ENCODE results near the gene MRPL32. TPM values are rescaled to one million over a fixed set of nuclear protein-coding genes. Genes with fewer than 3 reads are reported as not detected.
A peak's percentile ranks its signal among the peaks of the same experiment; 100 is the strongest.

The MRPL32 gene
- total RNA-seq, 2 experiments from 2014 or later = 59.7 to 61.8 TPM

GRCh38 chr7:42932811-42933591 is 825 bp downstream of the MRPL32 start:
- TF ChIP-seq EZH2phosphoT487 (IDR thresholded peaks at IDR 0.05; ENCODE audit: borderline replicate concordance, low read depth, low read length) (no peak), CTCF (conservative IDR thresholded peaks at IDR 0.05; ENCODE audit: low read length) (no peak)
- H3K36me3 ChIP-seq (ENCODE audit: insufficient read depth, low read length) = peaks cover 62% of the 10 kb centered on the region
- POLR2A ChIA-PET = interaction anchor here (0.6 to 3.3 kb wide), 14 partner anchors 8 to 427 kb away, joined by 3 to 25 read pairs (median 4); no protein-coding TSS in a partner anchor
- CTCF ChIA-PET (ENCODE audit: unreplicated experiment) = interaction anchor here (0.6 kb wide), 2 partner anchors 46 to 121 kb away, joined by 3 to 5 read pairs; no protein-coding TSS in a partner anchor
- peak overlapping the region; percentile 75 for H3K4me2 ChIP-seq (ENCODE audit: low read length)
- peak overlapping the region; percentile 57; the same call in 1 of the 2 replicates for H2AFZ ChIP-seq (ENCODE audit: low read length)
- intact Hi-C loops (cut with micrococcal nuclease; ENCODE audit: unreplicated experiment) = loop anchor here (2.0 to 10.0 kb wide), 2 partner anchors 44 to 652 kb away; partner anchors contain the start of gene STK17A
- H3K4me1 ChIP-seq (ENCODE audit: insufficient read depth, low read length, poor library complexity, severe bottlenecking) = peaks cover 34% of the 10 kb centered on the region
- H3K9me2 ChIP-seq (ENCODE audit: insufficient read depth, low read length) = no peaks in the 10 kb centered on the region
- BruUV-seq (replicated peaks) = no TSS peak
- H3K4me3 ChIP-seq (ENCODE audit: low read depth, low read length, poor library complexity, severe bottlenecking) = peak overlapping the region; percentile 96
- H3K79me2 ChIP-seq (ENCODE audit: insufficient read depth, low read depth, low read length) = peaks cover 66% of the 10 kb centered on the region
- H4K20me1 ChIP-seq (ENCODE audit: insufficient read depth, low read length) = peaks cover 29% of the 10 kb centered on the region
- DNase-seq (ENCODE audit: low spot score) = peak; percentile 39
- H3K27ac ChIP-seq (ENCODE audit: low read depth, low read length, poor library complexity, severe bottlenecking) = peak overlapping the region; percentile 25
- no peaks in the 10 kb centered on the region for H3K9me3 ChIP-seq (ENCODE audit: low read length)

GRCh38 chr7:42934291-42934690 is 2.1 kb downstream of the MRPL32 start:
- Histone ChIP-seq H3K36me3 (ENCODE audit: insufficient read depth, low read length) (peaks cover 63% of the 10 kb centered on the region), H3K4me1 (ENCODE audit: insufficient read depth, low read length, poor library complexity, severe bottlenecking) (peaks cover 21% of the 10 kb centered on the region), H3K9me2 (ENCODE audit: insufficient read depth, low read length) (no peaks in the 10 kb centered on the region), H3K4me3 (ENCODE audit: low read depth, low read length, poor library complexity, severe bottlenecking) (no peak overlapping the region), H4K20me1 (ENCODE audit: insufficient read depth, low read length) (peaks cover 17% of the 10 kb centered on the region), H3K27ac (ENCODE audit: low read depth, low read length, poor library complexity, severe bottlenecking) (no peak overlapping the region), H3K4me2 (ENCODE audit: low read length) (peak overlapping the region; percentile 37; the same call in 1 of the 2 replicates), H3K9me3 (ENCODE audit: low read length) (no peaks in the 10 kb centered on the region), H2AFZ (ENCODE audit: low read length) (no peak overlapping the region), H3K79me2 (ENCODE audit: insufficient read depth, low read depth, low read length) (peaks cover 53% of the 10 kb centered on the region)
- POLR2A ChIA-PET = interaction anchor here (0.6 to 3.3 kb wide), 8 partner anchors 24 to 660 kb away, joined by 3 to 25 read pairs (median 4); no protein-coding TSS in a partner anchor
- intact Hi-C loops (cut with micrococcal nuclease; ENCODE audit: unreplicated experiment) = loop anchor here (10.0 kb wide), 1 partner anchor 651 kb away; the partner anchor contains the start of gene STK17A
- BruUV-seq (replicated peaks) = no TSS peak
- no peak for DNase-seq (ENCODE audit: low spot score)
- TF ChIP-seq EZH2phosphoT487 (IDR thresholded peaks at IDR 0.05; ENCODE audit: borderline replicate concordance, low read depth, low read length) (no peak), CTCF (conservative IDR thresholded peaks at IDR 0.05; ENCODE audit: low read length) (no peak)
- CTCF ChIA-PET (ENCODE audit: unreplicated experiment) = no interaction called here
